ENCODE results near the gene DYNC1LI2.
A peak's percentile ranks its signal among the peaks of the same experiment; 100 is the strongest.

The DYNC1LI2 gene

DNA sequence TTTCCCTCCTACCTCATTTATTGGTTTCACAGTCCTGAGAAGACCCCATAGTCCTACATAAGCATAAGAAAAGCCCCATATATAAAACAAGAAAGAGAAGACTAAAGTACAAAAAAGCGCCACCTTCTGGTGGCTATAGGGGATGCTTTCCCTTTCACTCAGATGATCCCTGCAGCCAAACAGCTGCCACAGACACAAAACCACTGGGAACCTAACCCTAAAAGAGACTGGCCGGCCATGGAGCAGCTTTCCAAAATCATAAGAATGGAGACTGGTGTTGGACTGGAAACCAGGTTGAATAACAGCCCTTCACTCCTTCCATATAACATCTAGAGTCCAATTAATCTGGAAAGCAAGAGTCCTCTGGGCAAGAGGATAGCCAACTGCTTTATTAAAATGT lies 11.4 kb downstream of the DYNC1LI2 start:
- DNase-seq (ENCODE audit: low spot score) = no peak

DNA sequence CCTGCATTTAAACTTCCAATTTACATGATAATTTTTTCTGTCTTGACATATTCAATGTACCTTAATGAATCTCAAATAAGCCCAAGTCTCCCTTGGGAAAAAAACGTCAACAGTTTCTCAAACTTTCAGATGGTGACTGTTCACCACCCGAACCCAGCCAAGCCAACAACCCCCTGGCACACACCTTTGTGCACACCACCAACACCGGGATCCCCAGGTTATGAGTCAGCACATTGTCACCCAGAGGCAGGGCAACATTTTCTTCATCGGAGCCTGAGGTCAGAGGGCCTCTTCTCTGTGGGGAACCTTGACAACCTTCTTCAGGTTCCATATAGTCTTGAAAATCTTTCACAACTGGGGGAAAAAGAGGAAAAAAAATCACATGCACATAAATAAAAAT lies 15.5 kb downstream of the DYNC1LI2 start:
- DNase-seq (ENCODE audit: low spot score) = no peak

DNA sequence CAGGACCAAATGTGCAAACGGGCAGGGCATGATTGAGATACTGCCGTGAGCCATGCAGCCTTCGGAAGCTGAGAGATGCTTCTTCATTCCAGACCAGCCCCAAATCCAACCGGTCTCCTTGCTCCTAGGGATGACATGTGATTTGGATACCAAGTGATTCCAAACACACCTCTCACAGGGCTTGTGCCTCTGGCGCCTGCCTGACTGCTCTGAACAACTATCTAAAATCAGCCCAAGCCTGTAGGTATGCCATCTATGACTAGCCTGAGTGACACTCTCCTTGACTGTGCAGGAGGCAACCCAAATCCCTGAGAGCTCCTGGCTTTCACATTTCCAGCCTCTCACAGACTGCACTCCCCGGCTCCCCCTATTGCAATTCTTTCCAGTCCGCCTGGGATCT lies 20.3 kb downstream of the DYNC1LI2 start:
- DNase-seq (ENCODE audit: low spot score) = no peak

DNA sequence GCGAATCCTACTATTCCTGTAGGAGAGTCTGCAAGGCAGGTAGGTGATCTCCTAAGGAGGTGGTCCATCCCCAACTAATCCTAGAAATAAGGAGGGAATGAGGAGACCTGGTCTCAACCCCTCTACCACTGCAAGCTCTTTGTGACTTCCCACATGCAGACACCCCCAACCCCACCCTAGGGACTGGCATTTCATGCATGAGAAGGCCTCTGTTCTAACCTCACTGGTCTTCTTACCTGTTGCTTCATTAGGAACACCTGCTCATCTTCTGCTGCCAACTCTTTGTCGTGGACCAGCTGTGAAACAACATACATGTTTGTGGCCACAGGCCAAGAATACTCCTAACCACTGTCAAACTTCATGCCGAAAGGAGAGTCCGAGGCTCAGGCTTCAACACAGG lies 22.6 kb downstream of the DYNC1LI2 start:
- DNase-seq (ENCODE audit: low spot score) = no peak

DNA sequence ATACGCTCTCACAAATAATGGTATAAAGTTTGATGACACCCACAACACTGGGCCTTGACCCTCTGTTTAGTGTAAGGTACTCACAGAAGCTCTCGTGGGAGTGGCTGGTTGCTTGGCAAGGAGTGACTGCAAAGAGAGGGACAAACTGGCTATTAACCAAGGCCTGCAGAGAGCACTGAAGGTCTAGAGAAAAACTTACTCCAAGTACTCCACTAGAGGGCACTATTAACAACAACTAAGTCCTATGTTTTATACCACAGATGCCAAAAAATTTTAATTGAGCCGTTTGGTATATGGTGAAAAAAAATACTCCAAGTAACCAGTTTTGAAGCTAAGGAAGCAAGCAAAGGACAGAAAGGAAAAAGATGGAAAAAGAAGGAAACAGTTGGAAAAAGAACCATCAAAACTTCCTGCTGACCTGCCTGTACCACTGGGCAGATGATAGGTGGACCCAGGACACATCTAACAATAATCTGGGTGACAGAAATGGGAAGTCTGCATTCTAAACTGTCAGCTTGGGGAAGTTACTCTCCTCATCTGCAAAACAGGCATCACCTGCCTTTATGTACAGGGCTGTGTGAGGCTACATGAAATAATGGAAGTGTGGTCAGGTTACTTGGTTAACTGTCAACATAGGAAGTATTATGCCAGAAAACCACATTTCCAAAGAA lies 23.2 kb downstream of the DYNC1LI2 start:
- DNase-seq (ENCODE audit: low spot score) = peak; percentile 85

DNA sequence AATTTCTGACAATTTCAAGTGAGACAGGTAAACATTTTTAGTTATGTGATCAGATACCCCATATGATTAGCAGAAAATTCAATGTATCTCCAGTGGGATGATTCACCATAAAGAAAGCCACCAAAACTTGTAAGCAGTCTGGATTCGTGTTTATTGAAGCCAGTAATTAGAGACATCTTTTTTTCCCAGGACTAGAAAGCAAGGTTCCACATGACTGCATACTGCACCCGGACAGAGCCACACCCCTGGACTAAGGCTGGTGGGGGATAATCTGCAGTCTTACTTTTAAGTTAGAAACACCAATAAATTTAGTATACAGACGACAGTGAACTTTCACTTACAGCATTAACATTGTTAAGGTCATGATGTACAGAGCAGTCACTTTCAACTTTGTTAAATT lies 30.6 kb downstream of the DYNC1LI2 start:
- DNase-seq (ENCODE audit: low spot score) = no peak

DNA sequence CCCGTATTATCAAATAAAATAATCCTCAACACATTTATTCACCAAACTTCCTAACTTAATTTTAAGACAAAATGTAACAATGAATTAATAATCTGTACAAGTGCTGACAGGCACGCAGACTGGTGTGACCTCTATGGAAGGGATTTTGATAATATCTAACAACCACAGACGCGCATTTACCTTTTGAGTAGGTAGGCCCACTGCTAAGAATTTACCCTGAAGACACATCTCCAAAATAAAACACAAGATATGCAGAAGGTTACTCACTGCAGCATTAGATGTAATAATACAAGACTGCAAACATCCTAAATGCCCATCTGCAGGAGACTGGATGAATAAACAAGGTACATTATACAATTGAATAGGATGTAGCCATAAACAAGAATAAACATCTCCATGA lies 32.2 kb downstream of the DYNC1LI2 start:
- DNase-seq (ENCODE audit: low spot score) = no peak

DNA sequence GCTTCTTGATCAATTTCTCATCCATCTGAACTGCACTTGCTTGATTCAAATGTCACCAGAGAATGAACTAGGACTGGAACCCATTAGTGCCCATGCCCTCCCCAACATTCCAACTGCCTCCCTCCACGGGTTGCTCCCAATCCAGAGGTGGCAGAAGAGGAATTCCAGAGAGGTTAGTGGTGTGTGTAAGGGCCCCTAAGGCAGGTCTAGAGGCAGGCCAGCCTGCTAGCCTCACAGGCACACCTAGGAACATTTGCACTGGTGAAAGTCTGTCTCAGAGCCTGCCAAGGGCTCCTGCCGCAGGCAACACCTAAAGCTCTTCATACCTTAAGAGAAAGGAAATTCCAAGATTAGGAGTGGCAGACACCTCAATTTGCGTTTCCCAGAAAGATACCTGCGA lies 33.6 kb downstream of the DYNC1LI2 start:
- no peak for DNase-seq (ENCODE audit: low spot score)

DNA sequence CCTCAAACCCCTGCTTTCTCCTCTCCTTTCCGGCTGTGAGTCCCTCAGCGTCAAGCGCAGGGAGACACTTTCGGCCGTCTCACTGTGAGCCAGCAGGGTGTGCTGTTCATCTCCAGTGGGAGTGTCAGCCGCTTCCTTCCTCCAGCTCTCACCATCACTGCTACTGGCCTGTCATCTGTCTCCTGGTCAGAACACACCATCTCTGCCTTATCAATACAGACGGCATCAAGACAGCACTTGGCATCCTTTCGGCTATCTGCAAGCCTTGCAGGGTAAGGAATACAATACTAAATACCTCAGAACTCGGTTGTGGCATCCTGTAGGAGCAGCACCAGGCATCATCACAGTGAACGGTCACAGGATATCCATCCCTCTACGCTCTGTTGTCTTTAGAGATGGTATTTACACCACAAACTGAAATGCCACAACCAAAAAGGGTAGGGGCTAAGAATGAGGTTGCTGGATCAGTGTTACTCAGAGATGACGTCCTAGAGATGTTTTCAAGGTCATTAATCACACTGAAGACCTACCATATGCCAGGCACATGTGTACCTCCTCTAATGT lies 34.2 kb downstream of the DYNC1LI2 start:
- peak; percentile 75 for DNase-seq (ENCODE audit: low spot score)

DNA sequence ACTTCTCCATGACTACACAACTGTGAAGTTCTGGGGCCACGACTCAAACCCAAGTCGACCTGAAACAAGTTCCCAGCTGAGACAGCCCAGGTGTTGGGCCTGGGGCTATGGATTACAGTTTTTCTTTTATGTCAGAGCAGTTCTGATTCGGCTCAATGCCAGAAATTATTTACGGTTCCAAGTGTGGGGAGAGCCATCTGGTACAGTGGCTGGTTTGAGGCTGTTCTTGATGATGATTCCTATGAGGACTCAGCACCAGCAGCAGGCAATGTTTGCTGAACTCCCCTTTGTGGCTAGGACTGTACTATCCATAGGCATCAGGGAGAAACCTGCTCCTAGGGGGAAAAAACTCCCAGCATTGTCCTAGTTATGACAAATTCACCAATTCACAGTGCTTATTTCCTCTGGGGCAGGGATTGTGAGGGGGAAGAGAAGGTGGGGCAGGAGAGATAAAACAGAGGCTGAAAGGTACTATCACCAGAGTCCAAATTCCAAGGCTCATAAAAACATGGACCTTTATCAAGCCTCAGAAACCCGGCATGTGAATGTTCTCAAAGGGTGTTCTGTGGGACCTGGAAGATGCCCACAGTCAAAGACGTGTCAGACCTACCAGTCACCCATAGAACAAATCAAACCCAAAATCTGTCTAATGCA lies 36.6 kb downstream of the DYNC1LI2 start:
- DNase-seq (ENCODE audit: low spot score) = no peak

DNA sequence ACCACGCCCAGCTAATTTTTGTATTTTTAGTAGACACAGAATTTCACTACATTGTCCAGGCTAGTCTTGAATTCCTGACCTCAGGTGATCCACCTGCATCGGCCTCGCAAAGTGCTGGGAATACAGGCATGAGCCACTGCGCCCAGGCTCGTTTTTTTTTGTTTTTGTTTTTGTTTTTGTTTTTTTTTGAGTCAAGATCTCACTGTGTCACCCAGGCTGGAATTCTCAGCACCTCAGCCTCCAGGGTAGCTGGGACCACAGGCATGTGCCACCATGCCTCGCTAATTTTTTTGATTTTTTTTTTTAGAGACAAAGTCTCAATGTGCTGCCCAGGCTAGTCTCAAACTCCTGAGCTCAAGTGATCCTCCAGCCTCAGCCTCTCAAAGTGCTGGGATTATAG lies 37.3 kb downstream of the DYNC1LI2 start:
- DNase-seq (ENCODE audit: low spot score) = no peak

DNA sequence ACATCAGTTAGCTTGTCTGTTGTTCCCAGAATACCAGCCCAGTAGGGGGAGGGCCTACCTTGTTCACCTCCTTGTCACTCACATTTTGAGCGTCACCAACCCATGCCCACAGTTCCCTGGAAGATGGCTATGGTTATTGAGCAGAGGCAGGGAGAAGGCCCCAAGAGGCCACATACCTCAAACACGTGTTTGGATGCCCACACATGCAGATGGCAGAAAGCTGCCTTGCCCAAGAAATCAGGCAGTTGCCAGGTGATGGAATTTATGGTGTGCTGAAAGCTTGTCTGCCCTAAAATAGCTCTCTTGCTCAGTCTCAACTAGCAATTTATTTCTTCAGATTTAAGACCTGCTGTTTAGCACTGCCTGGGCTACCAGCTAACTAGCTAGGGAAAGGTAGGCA lies 38.3 kb downstream of the DYNC1LI2 start:
- no peak for DNase-seq (ENCODE audit: low spot score)

DNA sequence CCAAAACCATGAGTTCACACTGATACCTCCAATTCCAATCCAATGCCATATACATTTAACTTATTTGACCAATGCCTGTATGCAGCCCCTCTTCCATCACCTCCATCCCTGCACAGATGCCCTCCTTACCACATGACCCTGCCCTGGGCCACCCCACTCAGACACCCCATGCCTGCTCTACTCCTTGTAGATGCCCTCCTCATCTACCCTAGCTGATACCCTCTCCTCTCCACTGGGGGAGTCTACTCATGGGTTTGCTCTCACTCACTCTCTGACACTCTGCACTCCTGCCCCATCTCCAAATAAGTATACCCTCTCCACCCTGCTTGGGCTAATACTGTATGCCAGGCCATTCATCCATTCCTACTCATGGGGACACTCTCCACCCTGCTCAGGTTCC lies 38.9 kb downstream of the DYNC1LI2 start:
- DNase-seq (ENCODE audit: low spot score) = no peak

DNA sequence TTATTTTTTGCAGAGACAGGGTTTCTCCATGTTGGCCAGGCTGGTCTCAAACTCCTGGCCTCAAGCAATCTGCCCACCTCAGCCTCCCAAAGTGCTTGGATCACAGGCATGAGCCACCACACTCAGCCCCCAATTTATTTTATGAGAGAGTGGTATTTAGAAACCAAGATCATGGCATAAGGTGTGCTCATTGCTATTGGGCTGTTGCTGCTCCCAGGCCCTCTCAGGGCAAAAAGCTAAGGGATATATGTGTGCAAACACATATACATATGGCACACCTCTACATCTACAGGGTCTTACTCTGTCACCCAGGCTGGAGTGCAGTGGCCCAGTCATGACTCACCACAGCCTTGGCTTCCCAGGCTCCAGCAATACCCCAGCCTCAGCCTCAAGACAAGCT lies 39.8 kb downstream of the DYNC1LI2 start:
- no peak for DNase-seq (ENCODE audit: low spot score)

DNA sequence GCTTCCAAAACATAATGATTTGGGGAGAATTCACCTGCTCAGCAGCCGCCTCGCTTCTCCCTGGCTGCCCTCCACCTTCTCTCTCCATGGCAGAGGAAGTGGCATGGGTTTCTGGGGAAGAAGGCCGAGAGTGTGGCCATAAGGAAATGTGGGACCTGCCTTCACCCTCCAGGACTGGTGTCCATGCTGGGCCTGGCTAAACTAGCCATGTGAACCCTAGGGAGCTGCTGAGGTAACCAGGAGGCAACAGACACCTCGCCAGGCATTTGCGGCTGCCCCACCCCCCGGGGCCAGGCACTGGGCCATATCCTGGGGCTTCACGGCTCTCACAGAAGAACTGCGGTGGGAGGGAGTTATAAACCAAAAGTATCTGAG lies 44.9 kb downstream of the DYNC1LI2 start:
- no peak for DNase-seq (ENCODE audit: low spot score)

DNA sequence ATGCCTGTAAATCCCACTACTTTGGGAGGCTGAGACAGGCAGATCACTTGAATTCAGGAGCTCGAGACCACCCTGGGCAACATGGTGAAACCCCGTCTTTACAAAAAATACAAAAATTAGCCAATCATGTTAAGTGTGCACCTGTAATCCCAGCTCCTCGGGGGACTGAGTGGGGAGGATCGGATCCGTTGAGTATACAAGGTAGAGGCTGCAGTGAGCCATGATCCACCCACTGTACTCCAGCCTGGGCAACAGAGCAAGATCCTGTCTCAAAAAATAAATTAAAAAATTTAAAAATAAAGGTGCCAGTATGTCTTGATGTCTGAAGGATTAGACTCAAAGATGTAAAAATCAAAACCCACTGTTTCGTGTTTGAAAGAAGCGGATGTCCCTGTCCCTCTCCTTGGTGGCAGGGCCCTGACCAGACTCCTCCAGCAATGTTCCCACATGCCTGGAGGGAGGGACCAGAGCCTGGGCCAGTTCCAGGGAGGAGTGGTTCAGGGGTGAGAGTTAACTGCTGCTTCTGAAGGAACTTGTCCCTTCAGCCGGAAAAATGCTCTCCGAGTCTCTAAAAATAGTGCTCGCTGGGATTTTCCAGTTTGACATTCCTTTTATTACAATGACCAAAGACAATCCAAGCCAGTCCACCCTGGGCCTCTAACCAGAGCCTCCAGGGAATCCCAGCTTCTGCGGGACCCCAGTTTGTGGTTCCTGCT lies 45.5 kb downstream of the DYNC1LI2 start:
- peak; percentile 51 for DNase-seq (ENCODE audit: low spot score)

DNA sequence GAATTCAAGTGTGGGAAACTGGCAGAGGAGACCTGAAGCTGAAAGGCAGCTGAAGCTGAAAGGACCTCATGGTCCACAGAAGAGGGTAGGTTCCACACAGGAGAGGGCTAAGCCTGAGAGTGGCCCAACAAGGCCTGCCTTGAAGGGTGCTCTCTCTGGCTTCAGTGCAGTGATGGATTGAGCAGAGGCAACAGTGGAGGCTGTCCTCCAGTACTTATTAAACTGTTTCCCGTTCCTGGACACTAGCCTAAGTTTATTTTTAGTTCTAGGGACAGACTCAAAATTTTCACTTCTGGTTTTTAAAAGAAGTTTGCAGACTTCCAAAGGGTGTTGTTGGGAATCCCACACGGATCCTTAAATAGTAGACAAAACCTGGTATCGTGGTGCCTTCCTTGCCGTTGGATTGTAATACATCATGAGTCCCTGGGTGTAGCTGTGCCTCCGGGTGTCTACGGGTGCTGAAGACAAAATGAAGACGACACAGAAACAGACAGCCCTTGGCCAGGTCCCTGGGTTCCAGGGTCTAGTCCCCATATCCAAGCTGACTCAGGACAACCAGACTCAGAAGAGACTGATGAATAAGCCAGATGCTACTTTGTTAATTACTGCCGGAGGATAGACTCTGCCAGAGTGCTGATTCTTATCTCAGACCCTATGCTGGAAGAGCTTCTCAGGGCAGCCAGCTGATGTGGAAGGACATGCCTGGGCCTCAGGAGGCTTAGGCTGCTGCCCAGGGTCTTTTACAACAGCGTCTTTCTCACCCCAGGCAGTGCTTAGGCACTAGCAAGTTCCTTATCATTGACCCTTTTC lies 47.8 kb downstream of the DYNC1LI2 start:
- no peak for DNase-seq (ENCODE audit: low spot score)

DNA sequence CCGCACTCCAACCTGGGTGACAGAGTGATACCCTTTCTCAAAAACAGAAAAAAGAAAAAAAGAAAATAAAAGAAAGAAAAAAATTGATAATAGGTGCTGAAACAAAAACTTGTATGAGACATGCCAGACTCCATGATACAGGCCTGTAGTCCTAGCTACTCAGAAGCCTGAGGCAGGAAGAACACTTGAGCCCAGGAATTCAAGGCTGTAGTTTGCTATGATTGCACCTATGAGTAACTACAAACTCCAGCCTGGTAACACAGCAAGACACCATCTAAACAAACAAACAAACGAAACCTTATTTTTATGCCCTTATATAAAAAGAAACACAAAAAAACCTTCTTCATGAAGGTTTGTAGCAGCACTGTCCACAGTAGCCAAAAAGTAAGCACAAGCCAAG lies 49.9 kb downstream of the DYNC1LI2 start:
- no peak for DNase-seq (ENCODE audit: low spot score)

DNA sequence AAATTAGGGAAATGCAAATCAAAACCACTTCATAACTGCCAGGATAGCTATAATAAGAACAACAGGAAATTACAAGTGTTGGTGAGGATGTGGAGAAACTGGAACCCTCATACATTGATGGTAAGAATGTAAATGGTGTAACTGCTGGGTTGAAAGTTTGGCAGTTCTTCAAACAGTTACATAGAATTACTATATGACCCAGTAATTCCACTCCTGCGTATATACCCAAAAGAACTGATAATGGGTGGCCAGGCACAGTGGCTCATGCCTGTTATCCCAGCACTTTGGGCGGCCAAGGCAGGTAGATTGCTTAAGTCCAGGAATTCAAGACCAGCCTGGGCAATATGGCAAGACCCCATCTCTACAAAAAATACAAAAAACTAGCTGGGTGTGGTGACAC lies 50.4 kb downstream of the DYNC1LI2 start:
- DNase-seq (ENCODE audit: low spot score) = no peak

DNA sequence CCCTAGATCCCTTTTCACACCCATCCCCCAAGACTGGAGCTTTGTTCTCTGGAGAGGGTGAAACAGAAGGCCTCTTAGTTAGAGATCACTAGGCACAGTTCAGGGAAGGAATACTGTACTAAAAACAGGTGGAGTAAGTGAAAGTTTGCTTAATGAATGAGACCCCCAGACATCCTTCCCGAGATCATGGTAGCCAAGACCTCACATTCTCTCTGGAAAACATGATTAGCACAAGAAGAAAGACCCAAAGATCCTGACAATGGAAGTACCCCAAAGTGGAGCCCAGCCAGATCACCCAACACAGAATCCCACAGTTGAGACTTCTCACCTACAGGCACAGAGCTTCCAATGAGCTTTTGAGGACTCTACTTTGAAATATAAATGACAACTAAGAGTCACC lies 51.5 kb downstream of the DYNC1LI2 start:
- DNase-seq (ENCODE audit: low spot score) = no peak

DNA sequence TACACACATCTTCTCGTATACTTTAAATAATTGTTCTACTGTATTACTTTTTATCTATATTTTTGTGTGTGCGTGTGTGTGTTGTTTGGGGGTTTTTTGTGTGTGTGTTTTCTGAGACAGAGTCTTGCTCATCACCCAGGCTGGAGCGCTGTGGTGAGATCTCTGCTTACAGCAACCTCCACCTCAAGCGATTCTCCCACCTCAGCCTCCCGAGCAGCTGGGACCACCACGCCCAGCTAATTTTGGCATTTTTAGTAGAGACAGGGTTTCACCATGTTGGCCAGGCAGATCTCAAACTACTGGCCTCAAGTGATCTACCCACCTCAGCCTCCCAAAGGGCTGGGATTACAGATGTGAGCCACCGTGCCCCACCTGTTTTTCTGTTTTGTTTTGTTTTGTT lies 53.4 kb downstream of the DYNC1LI2 start:
- no peak for DNase-seq (ENCODE audit: low spot score)

All from Ammon's horn (tissue), 1 donor.